Pancreas (tissue), 10 donors: ENCODE measurements around the gene ALK. TPM values are rescaled to one million over a fixed set of nuclear protein-coding genes. Genes with fewer than 3 reads are reported as not detected.

Experiments
- ATAC-seq, 4 donors: fragments of 200-7000 bp; cut with Tn5 transposase; one replicate each; pipeline versions ENCODE4 v1.8.0 to v1.9.1; 2020; ENCODE audit warnings: mild to moderate bottlenecking in 4 of 4, moderate library complexity in 4 of 4
- DNase-seq, 6 donors: peaks; one replicate each; pipeline ENCODE4 v3.0.0-alpha.2; 2020
- FAIRE-seq: peaks from 2 replicates; lab custom pipeline; 2012; peaks lifted over from hg19 to GRCh38; lab: Jason Lieb, UNC
- H3K27ac ChIP-seq, 4 donors: fragments of 200-600 bp; sonication (generic); 1 replicate in 3 of 4; 2 replicates in 1 of 4; pipeline versions ENCODE4 v1.5.0 to v1.8.0; 2020
- H3K27me3 ChIP-seq, 4 donors: fragments of 200-600 bp; one replicate each; pipeline ENCODE4 v1.8.0; 2021
- H3K36me3 ChIP-seq, 3 donors: fragments of 200-600 bp; sonication (generic) in 1 of 3; one replicate each; pipeline versions ENCODE4 v1.5.0 to v1.8.0; 2020 to 2021
- H3K4me1 ChIP-seq, 3 donors: fragments of 200-600 bp; one replicate each; pipeline ENCODE4 v1.8.0; 2021
- H3K4me3 ChIP-seq, 4 donors: fragments of 200-600 bp; sonication (generic) in 2 of 4; one replicate each; pipeline versions ENCODE4 v1.5.0 to v1.8.0; 2020 to 2021
- H3K9me3 ChIP-seq, 4 donors: fragments of 200-600 bp; one replicate each; pipeline ENCODE4 v1.8.0; 2021
- WGBS, 2 donors: extraction: QIAGEN DNeasy Blood & Tissue Kit; methylation state at CpG; one replicate each; pipeline ENCODE4 v1.1.7; 2013; 5-methylcytosine and 5-hydroxymethylcytosine counted together
- intact Hi-C, 3 donors: fragments of 100-400 bp; cut with DNase I; formaldehyde crosslinking; loops; one replicate each; pipeline versions ENCODE4 v1.11.1 to v1.14.2; 2022
- polyA plus RNA-seq, 2 donors: library from polyadenylated mRNA; stranded (reverse); fragments of 200-250 nt; gene quantifications; one replicate each; pipeline ENCODE4 v1.2.3, GENCODE V29; 2013
- total RNA-seq, 6 donors: library from RNA; stranded (reverse); fragmentation: NEBNext Ultra II Directional in 4 of 6; extraction: Animal tissue kit (Norgen Biotek cat#: 25700) in 4 of 6; gene quantifications; one replicate each; pipeline versions ENCODE4 v1.2.1 to v1.2.4, GENCODE V29; 2021 to 2023
- TF ChIP-seq, protein P1 (sequence below), 4 donors: fragments of 200-600 bp; sonication (generic) in 3 of 4; IDR thresholded peaks; one replicate each; pipeline versions ENCODE4 v1.5.0 to v1.8.0; 2021; ENCODE audit warnings: antibody characterized with exemption in 4 of 4
- donor health status: healthy with polysubstance abuse.
- donor health status: DM: no; HTN: no; CAD: no; lungs with moderate emphysema.
- donor health status: DM: no; HTN: no; CAD: no.
- donor health status: control.
- donor health status: control.
- donor health status: Bipolar disorder and iron deficiency.
- donor health status: DM: yes; HTN: yes; CAD: no.
- donor health status: DM: no; HTN: no; CAD: no.
- donor health status: DM: no; HTN: no; CAD: no.
- donor health status: DM: yes; HTN: yes; CAD: no.

Gene ALK
- total and polyA plus RNA-seq, 8 donors = 0.05 to 0.17 (median 0.09) TPM; not detected in 2

DNA sequence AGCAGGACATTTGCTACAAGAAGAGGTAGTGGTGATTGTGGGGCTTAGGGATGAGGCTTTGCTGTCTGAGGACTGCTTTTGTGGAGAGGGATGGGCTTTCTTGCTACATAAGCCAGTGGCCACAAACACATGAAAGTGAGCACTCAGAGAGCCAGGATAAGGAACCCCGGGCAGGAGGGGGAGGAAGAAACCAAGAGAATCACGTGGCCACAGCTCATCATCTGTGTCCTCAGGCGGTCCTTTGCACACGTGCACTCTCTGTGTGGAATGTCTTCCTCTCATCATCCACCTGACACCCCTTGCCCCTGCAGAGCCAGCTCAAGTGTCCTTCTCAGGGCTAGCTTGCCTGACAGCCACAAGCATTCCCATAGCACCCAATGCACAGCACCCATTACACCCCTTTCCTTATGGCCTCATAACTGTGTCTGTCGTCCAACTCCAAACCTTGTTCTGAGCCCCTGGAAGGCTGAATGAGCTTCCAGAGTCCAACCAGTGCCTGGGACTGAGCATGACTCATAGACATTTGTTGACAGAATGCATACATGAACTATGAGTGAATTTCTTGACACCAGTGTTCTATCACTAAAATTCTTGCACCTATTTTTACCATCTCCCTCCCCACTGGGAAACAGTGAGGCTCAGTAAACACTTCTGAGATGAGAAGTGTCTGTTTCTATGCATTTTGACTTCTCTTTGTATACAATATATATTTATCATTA is 398.3 kb downstream of the ALK start:
- no peak overlapping the region for H3K27ac ChIP-seq
- H3K4me1 ChIP-seq = peaks cover 6 to 11% (median 10%) of the 10 kb centered on the region in 3 donors
- H3K9me3 ChIP-seq = no peaks in the 10 kb centered on the region
- WGBS, 2 donors = 77 to 82% methylated on average over 5 of the region's 5 CpGs
- ATAC-seq = peak in 1 of 4 donors; percentile 50
- H3K27me3 ChIP-seq = no peaks in the 10 kb centered on the region
- no peak for FAIRE-seq
- TF ChIP-seq, protein P1, sequence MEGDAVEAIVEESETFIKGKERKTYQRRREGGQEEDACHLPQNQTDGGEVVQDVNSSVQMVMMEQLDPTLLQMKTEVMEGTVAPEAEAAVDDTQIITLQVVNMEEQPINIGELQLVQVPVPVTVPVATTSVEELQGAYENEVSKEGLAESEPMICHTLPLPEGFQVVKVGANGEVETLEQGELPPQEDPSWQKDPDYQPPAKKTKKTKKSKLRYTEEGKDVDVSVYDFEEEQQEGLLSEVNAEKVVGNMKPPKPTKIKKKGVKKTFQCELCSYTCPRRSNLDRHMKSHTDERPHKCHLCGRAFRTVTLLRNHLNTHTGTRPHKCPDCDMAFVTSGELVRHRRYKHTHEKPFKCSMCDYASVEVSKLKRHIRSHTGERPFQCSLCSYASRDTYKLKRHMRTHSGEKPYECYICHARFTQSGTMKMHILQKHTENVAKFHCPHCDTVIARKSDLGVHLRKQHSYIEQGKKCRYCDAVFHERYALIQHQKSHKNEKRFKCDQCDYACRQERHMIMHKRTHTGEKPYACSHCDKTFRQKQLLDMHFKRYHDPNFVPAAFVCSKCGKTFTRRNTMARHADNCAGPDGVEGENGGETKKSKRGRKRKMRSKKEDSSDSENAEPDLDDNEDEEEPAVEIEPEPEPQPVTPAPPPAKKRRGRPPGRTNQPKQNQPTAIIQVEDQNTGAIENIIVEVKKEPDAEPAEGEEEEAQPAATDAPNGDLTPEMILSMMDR (IDR thresholded peaks at IDR 0.05) = no peak
- H3K4me3 ChIP-seq = no peak overlapping the region
- no peaks in the 10 kb centered on the region for H3K36me3 ChIP-seq
- no peak for DNase-seq
- intact Hi-C loops = no loop called here

DNA sequence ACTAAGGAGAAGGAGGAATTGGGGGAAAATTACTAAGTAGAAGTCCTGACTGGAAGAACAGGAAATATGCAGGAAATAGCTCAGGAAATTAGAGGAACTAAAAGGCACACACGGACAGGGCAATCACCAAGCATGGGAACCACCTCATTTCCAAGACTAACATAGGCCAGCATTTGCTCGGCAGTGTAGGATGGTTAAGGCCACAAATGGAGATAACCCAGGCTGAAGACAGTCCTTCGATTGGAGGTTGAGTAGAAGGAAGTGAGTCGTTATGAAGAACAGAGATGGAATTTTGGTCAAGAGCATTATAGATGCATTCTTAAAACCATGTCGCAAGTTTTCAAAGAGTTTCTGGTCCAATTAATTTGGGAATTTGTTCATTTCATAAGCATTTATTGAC is 401.4 kb downstream of the ALK start:
- H3K9me3 ChIP-seq = no peaks in the 10 kb centered on the region
- FAIRE-seq (no peak), DNase-seq (no peak), ATAC-seq (no peak)
- TF ChIP-seq, protein P1 (IDR thresholded peaks at IDR 0.05) = no peak
- intact Hi-C loops = no loop called here
- no peaks in the 10 kb centered on the region for H3K27me3 ChIP-seq
- 91 to 94% methylated on average over 5 of the region's 5 CpGs for WGBS, 2 donors
- H3K36me3 ChIP-seq = no peaks in the 10 kb centered on the region
- H3K4me1 ChIP-seq = peaks cover 6 to 11% (median 10%) of the 10 kb centered on the region in 3 donors
- no peak overlapping the region for H3K27ac ChIP-seq
- H3K4me3 ChIP-seq = no peak overlapping the region

DNA sequence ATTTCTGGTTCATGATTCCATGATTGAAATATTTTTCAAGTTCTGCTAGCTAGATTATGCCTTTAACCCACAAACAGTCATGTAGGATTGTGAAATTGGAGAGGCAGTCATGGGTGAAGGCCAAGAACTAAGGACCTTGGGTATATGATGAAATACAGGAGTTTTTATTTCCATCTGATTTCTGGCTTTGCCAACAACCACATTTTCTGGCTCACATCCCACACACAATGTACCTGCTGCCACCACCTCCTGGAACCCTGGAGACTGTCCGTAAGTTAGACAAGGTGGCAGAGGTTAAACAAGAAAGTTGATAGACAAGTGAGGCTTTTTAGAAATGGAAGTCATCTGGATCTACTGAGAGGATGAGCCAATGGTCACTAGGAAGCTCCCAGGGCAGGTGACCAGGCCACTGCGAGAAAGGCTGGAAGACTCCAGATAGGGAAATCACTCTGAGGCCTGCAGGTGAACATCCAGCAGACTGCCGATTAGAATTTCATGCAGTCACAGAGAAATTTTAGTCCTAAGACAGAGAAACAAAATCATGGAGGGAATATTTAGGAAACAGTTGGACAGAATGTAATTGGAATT is 402.0 kb downstream of the ALK start:
- Histone ChIP-seq H3K4me3 (no peak overlapping the region), H3K27me3 (no peaks in the 10 kb centered on the region), H3K9me3 (no peaks in the 10 kb centered on the region), H3K27ac (peak overlapping the region in 1 of 4 donors; percentile 44), H3K36me3 (no peaks in the 10 kb centered on the region), H3K4me1 (peaks cover 6 to 11% (median 10%) of the 10 kb centered on the region in 3 donors)
- peak in 4 of 6 donors; percentile 48 to 80 (median 62) for DNase-seq
- WGBS, 2 donors = 36 to 45% methylated on average over 3 of the region's 3 CpGs
- TF ChIP-seq, protein P1 (IDR thresholded peaks at IDR 0.05) = no peak
- peak; percentile 86 to 95 (median 92) for ATAC-seq
- intact Hi-C loops = no loop called here
- FAIRE-seq = no peak

DNA sequence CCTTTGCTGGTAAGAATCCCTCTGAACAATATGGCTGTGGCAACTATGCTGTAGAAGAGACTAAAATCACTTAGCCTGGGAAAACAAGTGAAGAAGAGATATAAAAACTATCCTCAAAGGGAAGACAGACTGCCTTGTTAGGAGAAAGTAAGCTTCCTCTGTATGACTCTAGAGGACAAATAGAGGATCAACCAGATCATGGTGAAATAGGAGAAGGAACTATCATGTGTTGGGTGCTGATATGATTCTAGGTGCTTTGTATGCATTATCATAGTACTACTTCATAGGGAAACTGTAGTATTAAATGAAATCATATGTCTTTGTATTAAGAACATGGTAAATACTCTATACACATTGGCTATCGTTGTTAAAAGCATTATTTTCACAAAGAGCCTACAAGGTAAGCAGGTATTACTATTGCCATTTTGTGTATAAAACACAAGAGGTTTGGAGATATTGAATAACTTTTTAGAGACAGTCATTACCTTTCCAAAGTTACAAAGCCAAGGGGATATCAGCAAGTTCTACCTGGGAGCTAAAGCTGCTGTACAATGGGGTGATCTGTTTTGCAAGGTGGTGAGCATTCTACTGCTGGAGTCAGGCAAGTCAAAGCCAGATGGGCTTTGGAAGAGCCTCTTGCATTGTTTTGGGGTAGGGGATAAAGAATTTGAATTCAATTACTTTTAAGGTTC is 402.6 kb downstream of the ALK start:
- peak in 3 of 4 donors; percentile 24 to 30 (median 27) for ATAC-seq
- H3K4me3 ChIP-seq = no peak overlapping the region
- no peak for DNase-seq
- TF ChIP-seq, protein P1 (IDR thresholded peaks at IDR 0.05) = no peak
- no peak for FAIRE-seq
- intact Hi-C loops = no loop called here
- H3K4me1 ChIP-seq = peaks cover 6 to 11% (median 10%) of the 10 kb centered on the region in 3 donors
- H3K36me3 ChIP-seq = no peaks in the 10 kb centered on the region
- H3K27me3 ChIP-seq = no peaks in the 10 kb centered on the region
- 82 to 91% methylated on average over 1 of the region's 1 CpG for WGBS, 2 donors
- peak overlapping the region in 1 of 4 donors; percentile 44 for H3K27ac ChIP-seq
- no peaks in the 10 kb centered on the region for H3K9me3 ChIP-seq
